SU-DHL-6 (cell line): ENCODE data around the gene CYP19A1.

Experiments used
- H2AFZ ChIP-seq: fragments of 200-600 bp; sonication (generic); 2 replicates; pipeline ENCODE4 v1.6.1; 2014; ENCODE audit warnings: low read depth, mild to moderate bottlenecking, moderate library complexity, mixed read lengths, antibody characterized with exemption, low read length; ENCODE audit not compliant: severe bottlenecking
- H3F3A ChIP-seq: fragments of 200-600 bp; shearing (Covaris generic); 2 replicates; pipeline ENCODE4 v1.6.0; 2016; ENCODE audit warnings: antibody characterized with exemption, mild to moderate bottlenecking; ENCODE audit not compliant: insufficient read depth
- H3K27ac ChIP-seq: fragments of 200-600 bp; sonication (generic); 2 replicates; pipeline ENCODE4 v1.5.1; 2016; ENCODE audit warnings: low read depth, mild to moderate bottlenecking, low read length, moderate library complexity, mixed read lengths
- H3K27me3 ChIP-seq: fragments of 200-600 bp; sonication (generic), shearing (Covaris generic); 2 replicates; pipeline ENCODE4 v1.6.0; 2014; ENCODE audit warnings: mild to moderate bottlenecking, low read length
- H3K36me3 ChIP-seq: fragments of 200-600 bp; sonication (generic); 2 replicates; pipeline ENCODE4 v1.6.1; 2014; ENCODE audit warnings: mild to moderate bottlenecking, low read length, mixed read lengths
- H3K4me2 ChIP-seq: fragments of 300-600, 200-600 bp; shearing (Covaris generic), sonication (generic); 2 replicates; pipeline ENCODE4 v1.6.0; 2014; ENCODE audit warnings: low read length, low read depth, mild to moderate bottlenecking; ENCODE audit not compliant: poor library complexity, severe bottlenecking
- H3K4me3 ChIP-seq: fragments of 200-600 bp; sonication (generic); 2 replicates; pipeline ENCODE4 v1.5.1; 2014; ENCODE audit warnings: antibody characterized with exemption, low read length, mild to moderate bottlenecking, mixed read lengths; ENCODE audit not compliant: insufficient read depth, poor library complexity, severe bottlenecking
- H3K79me2 ChIP-seq: fragments of 200-600 bp; sonication (generic); 2 replicates; pipeline ENCODE4 v1.6.1; 2014; ENCODE audit warnings: mild to moderate bottlenecking, low read length, moderate library complexity; ENCODE audit not compliant: insufficient read depth
- H3K9ac ChIP-seq: fragments of 200-600 bp; sonication (generic); 2 replicates; pipeline ENCODE4 v1.7.0; 2014; ENCODE audit warnings: mild to moderate bottlenecking, low read length
- H3K9me2 ChIP-seq: fragments of 200-600 bp; sonication (generic); replicated peaks from 2 replicates; pipeline ENCODE4 v1.6.1; 2014; ENCODE audit warnings: low read length; ENCODE audit not compliant: insufficient read depth
- H3K9me3 ChIP-seq: fragments of 200-600 bp; sonication (generic); 2 replicates; pipeline ENCODE4 v1.6.1; 2014; ENCODE audit warnings: low read length, mixed read lengths; ENCODE audit not compliant: insufficient read depth
- H4K20me1 ChIP-seq: fragments of 200-600 bp; sonication (generic); 2 replicates; pipeline ENCODE4 v1.6.1; 2014; ENCODE audit warnings: low read depth, mild to moderate bottlenecking, antibody characterized with exemption, low read length, moderate library complexity, mixed read lengths
- EZH2phosphoT487 ChIP-seq: fragments of 200-600 bp; sonication (generic), shearing (Covaris generic); conservative IDR thresholded peaks from 2 replicates; pipeline ENCODE4 v1.6.1; 2018; ENCODE audit warnings: mild to moderate bottlenecking, antibody characterized with exemption, low read length, moderate library complexity, mixed read lengths
- TF ChIP-seq, protein P1 (sequence below): fragments of 200-600 bp; sonication (generic); IDR thresholded peaks from one replicate; pipeline ENCODE4 v1.5.1; 2017; ENCODE audit warnings: antibody characterized with exemption, mild to moderate bottlenecking, low read length, moderate library complexity; ENCODE audit not compliant: insufficient read depth, poor library complexity, severe bottlenecking

The CYP19A1 gene

DNA sequence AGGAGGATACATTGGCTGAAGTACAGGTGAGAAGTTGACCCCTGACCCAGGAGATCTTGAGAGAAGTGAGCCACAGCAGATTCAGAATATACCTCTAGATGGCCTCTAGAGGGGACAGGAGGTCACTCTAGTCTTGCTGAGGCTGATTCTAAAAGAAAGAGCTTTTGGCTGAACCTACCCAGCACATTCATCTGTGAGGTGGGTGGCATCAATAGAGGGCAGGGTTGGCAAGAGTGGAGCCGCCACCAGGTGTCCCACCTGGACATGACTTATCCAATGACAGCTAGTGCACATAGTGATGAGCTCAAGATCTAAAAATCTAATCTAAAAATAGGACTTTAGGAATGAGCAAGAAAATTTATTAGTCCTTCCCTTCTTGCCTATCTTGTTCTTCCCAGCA is 51.6 kb downstream of the CYP19A1 start:
- TF ChIP-seq, protein P1, sequence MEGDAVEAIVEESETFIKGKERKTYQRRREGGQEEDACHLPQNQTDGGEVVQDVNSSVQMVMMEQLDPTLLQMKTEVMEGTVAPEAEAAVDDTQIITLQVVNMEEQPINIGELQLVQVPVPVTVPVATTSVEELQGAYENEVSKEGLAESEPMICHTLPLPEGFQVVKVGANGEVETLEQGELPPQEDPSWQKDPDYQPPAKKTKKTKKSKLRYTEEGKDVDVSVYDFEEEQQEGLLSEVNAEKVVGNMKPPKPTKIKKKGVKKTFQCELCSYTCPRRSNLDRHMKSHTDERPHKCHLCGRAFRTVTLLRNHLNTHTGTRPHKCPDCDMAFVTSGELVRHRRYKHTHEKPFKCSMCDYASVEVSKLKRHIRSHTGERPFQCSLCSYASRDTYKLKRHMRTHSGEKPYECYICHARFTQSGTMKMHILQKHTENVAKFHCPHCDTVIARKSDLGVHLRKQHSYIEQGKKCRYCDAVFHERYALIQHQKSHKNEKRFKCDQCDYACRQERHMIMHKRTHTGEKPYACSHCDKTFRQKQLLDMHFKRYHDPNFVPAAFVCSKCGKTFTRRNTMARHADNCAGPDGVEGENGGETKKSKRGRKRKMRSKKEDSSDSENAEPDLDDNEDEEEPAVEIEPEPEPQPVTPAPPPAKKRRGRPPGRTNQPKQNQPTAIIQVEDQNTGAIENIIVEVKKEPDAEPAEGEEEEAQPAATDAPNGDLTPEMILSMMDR: no peak
- TF ChIP-seq EZH2phosphoT487: no peak
- H3K4me2 ChIP-seq: no peak overlapping the region
- no peaks in the 10 kb centered on the region for H3K27me3 ChIP-seq
- no peak overlapping the region for H3K4me3 ChIP-seq
- no peaks in the 10 kb centered on the region for H3K36me3 ChIP-seq
- no peak overlapping the region for H3K27ac ChIP-seq
- H2AFZ ChIP-seq: no peak overlapping the region
- no peak overlapping the region for H3K9ac ChIP-seq
- no peaks in the 10 kb centered on the region for H3F3A ChIP-seq
- H4K20me1 ChIP-seq: no peaks in the 10 kb centered on the region
- H3K9me2 ChIP-seq: no peaks in the 10 kb centered on the region
- no peaks in the 10 kb centered on the region for H3K9me3 ChIP-seq
- H3K79me2 ChIP-seq: no peaks in the 10 kb centered on the region

- Histone ChIP-seq H2AFZ (no peak overlapping the region), H3K4me2 (no peak overlapping the region), H4K20me1 (no peaks in the 10 kb centered on the region), H3K9ac (no peak overlapping the region), H3K27me3 (no peaks in the 10 kb centered on the region), H3F3A (no peaks in the 10 kb centered on the region), H3K27ac (no peak overlapping the region), H3K9me3 (no peaks in the 10 kb centered on the region), H3K79me2 (no peaks in the 10 kb centered on the region), H3K36me3 (no peaks in the 10 kb centered on the region), H3K4me3 (no peak overlapping the region), H3K9me2 (no peaks in the 10 kb centered on the region)
- TF ChIP-seq EZH2phosphoT487: no peak
- TF ChIP-seq, protein P1: no peak
These were observed 53.0 kb downstream of the CYP19A1 start for GRCh38 chr15:51285399-51285798.

DNA sequence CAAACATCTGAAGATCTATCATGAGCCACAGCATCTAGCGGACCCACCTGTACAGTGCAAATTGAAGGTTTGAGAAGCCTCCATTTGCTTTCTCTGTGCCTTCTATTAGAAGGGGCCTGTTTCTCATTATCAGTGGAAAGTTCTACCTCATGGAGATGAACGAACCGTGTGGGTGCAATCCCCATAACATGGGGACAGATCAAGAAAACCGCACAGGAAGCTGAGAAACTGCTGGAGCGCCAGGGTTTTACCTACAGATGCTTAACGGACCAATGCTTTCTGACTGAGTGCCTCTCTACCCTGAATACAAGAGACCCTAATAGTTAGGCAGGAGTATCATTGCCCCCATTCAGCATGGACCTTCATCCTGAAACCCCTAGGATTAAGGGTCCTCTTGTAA is 53.5 kb downstream of the CYP19A1 start:
- Histone ChIP-seq H4K20me1 (no peaks in the 10 kb centered on the region), H3K9me3 (no peaks in the 10 kb centered on the region), H3F3A (no peaks in the 10 kb centered on the region), H3K27ac (no peak overlapping the region), H3K36me3 (no peaks in the 10 kb centered on the region), H2AFZ (no peak overlapping the region), H3K4me2 (no peak overlapping the region), H3K4me3 (no peak overlapping the region), H3K79me2 (no peaks in the 10 kb centered on the region), H3K9ac (no peak overlapping the region), H3K27me3 (no peaks in the 10 kb centered on the region), H3K9me2 (no peaks in the 10 kb centered on the region)
- TF ChIP-seq, protein P1: no peak
- no peak for TF ChIP-seq EZH2phosphoT487
